Measurements from ENCODE around the gene ZBTB4.

- TF ChIP-seq EZH2 (IDR thresholded peaks at IDR 0.05; ENCODE audit: low read length, unreplicated experiment) (no peak), EZH2phosphoT487 (IDR thresholded peaks at IDR 0.05; ENCODE audit: borderline replicate concordance, low read length) (no peak)
These were observed 3.5 kb downstream of the ZBTB4 start for GRCh38 chr17:7475764-7476422.

Data from PC-3 (cell line).